ENCODE measurements around the gene DMD. TPM values are rescaled to one million over a fixed set of nuclear protein-coding genes. Genes with fewer than 3 reads are reported as not detected.

DMD gene
- total RNA-seq, 2 experiments from 2014 or later, result 0.85 to 1.8 TPM

GRCh38 chrX:31805781-31806180 is 1405.6 kb downstream of the DMD start:
- H3K27me3 Mint-ChIP-seq, result no peaks in the 10 kb centered on the region
- H3K9me3 Mint-ChIP-seq (ENCODE audit: low read depth), result peaks cover 2% of the 10 kb centered on the region
- DNase-seq (no peak), ATAC-seq (no peak)
- POLR2A ChIA-PET, result no interaction called here
- no peak overlapping the region for H3K27ac Mint-ChIP-seq
- no peaks in the 10 kb centered on the region for H3K4me1 Mint-ChIP-seq
- intact Hi-C loops (cut with DNase I, micrococcal nuclease), result no loop called here
- CTCF ChIA-PET, result no interaction called here
- H3K36me3 Mint-ChIP-seq (ENCODE audit: low read depth), result no peaks in the 10 kb centered on the region
- H3K4me3 Mint-ChIP-seq, result no peak overlapping the region

- Mint-ChIP-seq H3K36me3 (ENCODE audit: low read depth) (no peaks in the 10 kb centered on the region), H3K4me3 (no peak overlapping the region), H3K27me3 (no peaks in the 10 kb centered on the region), H3K27ac (no peak overlapping the region), H3K9me3 (ENCODE audit: low read depth) (peaks cover 2% of the 10 kb centered on the region), H3K4me1 (no peaks in the 10 kb centered on the region)
- intact Hi-C loops (cut with DNase I, micrococcal nuclease), result no loop called here
- POLR2A ChIA-PET, result no interaction called here
- CTCF ChIA-PET, result no interaction called here
- ATAC-seq (no peak), DNase-seq (no peak)
Observed at GRCh38 chrX:31800219-31800618, 1411.1 kb downstream of the DMD start.

GRCh38 chrX:31796624-31797023 is 1414.7 kb downstream of the DMD start:
- POLR2A ChIA-PET, result no interaction called here
- no peak overlapping the region for H3K27ac Mint-ChIP-seq
- no peaks in the 10 kb centered on the region for H3K27me3 Mint-ChIP-seq
- no peak overlapping the region for H3K4me3 Mint-ChIP-seq
- DNase-seq (no peak), ATAC-seq (no peak)
- CTCF ChIA-PET, result no interaction called here
- no peaks in the 10 kb centered on the region for H3K4me1 Mint-ChIP-seq
- no peaks in the 10 kb centered on the region for H3K36me3 Mint-ChIP-seq (ENCODE audit: low read depth)
- H3K9me3 Mint-ChIP-seq (ENCODE audit: low read depth), result no peaks in the 10 kb centered on the region
- intact Hi-C loops (cut with DNase I, micrococcal nuclease), result no loop called here

GRCh38 chrX:31747411-31747810 is 1463.9 kb downstream of the DMD start:
- no peak for ATAC-seq
- H3K36me3 Mint-ChIP-seq (ENCODE audit: low read depth), result no peaks in the 10 kb centered on the region

GRCh38 chrX:31743004-31743403 is 1468.3 kb downstream of the DMD start:
- no peaks in the 10 kb centered on the region for H3K27me3 Mint-ChIP-seq
- H3K27ac Mint-ChIP-seq, result no peak overlapping the region
- no peaks in the 10 kb centered on the region for H3K9me3 Mint-ChIP-seq (ENCODE audit: low read depth)
- H3K4me3 Mint-ChIP-seq, result no peak overlapping the region
- no peak for DNase-seq
- CTCF ChIA-PET, result no interaction called here
- no peak for ATAC-seq
- intact Hi-C loops (cut with DNase I, micrococcal nuclease), result no loop called here
- H3K4me1 Mint-ChIP-seq, result no peaks in the 10 kb centered on the region
- POLR2A ChIA-PET, result no interaction called here
- H3K36me3 Mint-ChIP-seq (ENCODE audit: low read depth), result no peaks in the 10 kb centered on the region

More at GRCh38 chrX:31747411-31747810, 1463.9 kb downstream of the DMD start:
- POLR2A ChIA-PET, result no interaction called here
- H3K27ac Mint-ChIP-seq, result no peak overlapping the region
- H3K4me1 Mint-ChIP-seq, result no peaks in the 10 kb centered on the region
- no peak for DNase-seq
- intact Hi-C loops (cut with DNase I, micrococcal nuclease), result no loop called here
- peaks cover 1% of the 10 kb centered on the region for H3K9me3 Mint-ChIP-seq (ENCODE audit: low read depth)
- H3K4me3 Mint-ChIP-seq, result no peak overlapping the region
- CTCF ChIA-PET, result interaction anchor here (0.6 kb wide), 1 partner anchor 902 kb away, joined by 3 read pairs; no protein-coding TSS in a partner anchor
- no peaks in the 10 kb centered on the region for H3K27me3 Mint-ChIP-seq

GRCh38 chrX:31717474-31717873 is 1493.9 kb downstream of the DMD start:
- CTCF ChIA-PET, result no interaction called here
- DNase-seq (no peak), ATAC-seq (no peak)
- intact Hi-C loops (cut with DNase I, micrococcal nuclease), result no loop called here
- POLR2A ChIA-PET, result no interaction called here
- no peak overlapping the region for H3K4me3 Mint-ChIP-seq
- no peaks in the 10 kb centered on the region for H3K4me1 Mint-ChIP-seq
- no peak overlapping the region for H3K27ac Mint-ChIP-seq
- H3K36me3 Mint-ChIP-seq (ENCODE audit: low read depth), result no peaks in the 10 kb centered on the region
- H3K9me3 Mint-ChIP-seq (ENCODE audit: low read depth), result no peaks in the 10 kb centered on the region
- H3K27me3 Mint-ChIP-seq, result no peaks in the 10 kb centered on the region

GRCh38 chrX:31715675-31716074 is 1495.7 kb downstream of the DMD start:
- H3K36me3 Mint-ChIP-seq (ENCODE audit: low read depth), result no peaks in the 10 kb centered on the region
- no peak overlapping the region for H3K4me3 Mint-ChIP-seq
- H3K27ac Mint-ChIP-seq, result no peak overlapping the region
- no peaks in the 10 kb centered on the region for H3K9me3 Mint-ChIP-seq (ENCODE audit: low read depth)
- H3K27me3 Mint-ChIP-seq, result no peaks in the 10 kb centered on the region
- no peak for DNase-seq
- POLR2A ChIA-PET, result no interaction called here
- H3K4me1 Mint-ChIP-seq, result no peaks in the 10 kb centered on the region
- CTCF ChIA-PET, result no interaction called here
- intact Hi-C loops (cut with DNase I, micrococcal nuclease), result no loop called here
- ATAC-seq, result no peak

GRCh38 chrX:31714797-31715196 is 1496.6 kb downstream of the DMD start:
- no peak overlapping the region for H3K27ac Mint-ChIP-seq
- CTCF ChIA-PET, result no interaction called here

GRCh38 chrX:31713120-31713519 is 1498.2 kb downstream of the DMD start:
- ATAC-seq (no peak), DNase-seq (no peak)
- POLR2A ChIA-PET, result no interaction called here
- CTCF ChIA-PET, result no interaction called here
- H3K36me3 Mint-ChIP-seq (ENCODE audit: low read depth), result no peaks in the 10 kb centered on the region
- no peaks in the 10 kb centered on the region for H3K4me1 Mint-ChIP-seq
- no peak overlapping the region for H3K4me3 Mint-ChIP-seq
- intact Hi-C loops (cut with DNase I, micrococcal nuclease), result no loop called here
- no peak overlapping the region for H3K27ac Mint-ChIP-seq
- no peaks in the 10 kb centered on the region for H3K9me3 Mint-ChIP-seq (ENCODE audit: low read depth)
- no peaks in the 10 kb centered on the region for H3K27me3 Mint-ChIP-seq

More at GRCh38 chrX:31714797-31715196, 1496.6 kb downstream of the DMD start:
- intact Hi-C loops (cut with DNase I, micrococcal nuclease), result no loop called here
- POLR2A ChIA-PET, result no interaction called here
- Mint-ChIP-seq H3K9me3 (ENCODE audit: low read depth) (no peaks in the 10 kb centered on the region), H3K4me1 (no peaks in the 10 kb centered on the region), H3K4me3 (no peak overlapping the region), H3K36me3 (ENCODE audit: low read depth) (no peaks in the 10 kb centered on the region), H3K27me3 (no peaks in the 10 kb centered on the region)
- ATAC-seq (no peak), DNase-seq (no peak)

- Mint-ChIP-seq H3K27ac (no peak overlapping the region), H3K9me3 (ENCODE audit: low read depth) (no peaks in the 10 kb centered on the region), H3K27me3 (no peaks in the 10 kb centered on the region), H3K36me3 (ENCODE audit: low read depth) (no peaks in the 10 kb centered on the region), H3K4me1 (no peaks in the 10 kb centered on the region), H3K4me3 (no peak overlapping the region)
- ChIA-PET POLR2A (no interaction called here), CTCF (no interaction called here)
- ATAC-seq (no peak), DNase-seq (no peak)
- intact Hi-C loops (cut with DNase I, micrococcal nuclease), result no loop called here
Observed at GRCh38 chrX:31711166-31711565, 1500.2 kb downstream of the DMD start.

- intact Hi-C loops (cut with DNase I, micrococcal nuclease), result no loop called here
- H3K27me3 Mint-ChIP-seq, result no peaks in the 10 kb centered on the region
- no peak overlapping the region for H3K27ac Mint-ChIP-seq
- POLR2A ChIA-PET, result no interaction called here
- no peak overlapping the region for H3K4me3 Mint-ChIP-seq
- ATAC-seq (no peak), DNase-seq (no peak)
- no peaks in the 10 kb centered on the region for H3K4me1 Mint-ChIP-seq
- no peaks in the 10 kb centered on the region for H3K9me3 Mint-ChIP-seq (ENCODE audit: low read depth)
- CTCF ChIA-PET, result no interaction called here
- H3K36me3 Mint-ChIP-seq (ENCODE audit: low read depth), result no peaks in the 10 kb centered on the region
Observed at GRCh38 chrX:31708116-31708515, 1503.2 kb downstream of the DMD start.

GRCh38 chrX:31706466-31706865 is 1504.9 kb downstream of the DMD start:
- no peak overlapping the region for H3K27ac Mint-ChIP-seq
- intact Hi-C loops (cut with DNase I, micrococcal nuclease), result no loop called here
- CTCF ChIA-PET, result no interaction called here

GRCh38 chrX:31705816-31706215 is 1505.5 kb downstream of the DMD start:
- H3K4me3 Mint-ChIP-seq, result no peak overlapping the region
- ChIA-PET POLR2A (no interaction called here), CTCF (no interaction called here)
- no peaks in the 10 kb centered on the region for H3K36me3 Mint-ChIP-seq (ENCODE audit: low read depth)
- no peaks in the 10 kb centered on the region for H3K27me3 Mint-ChIP-seq
- H3K4me1 Mint-ChIP-seq, result no peaks in the 10 kb centered on the region
- no peak for DNase-seq
- H3K9me3 Mint-ChIP-seq (ENCODE audit: low read depth), result no peaks in the 10 kb centered on the region
- H3K27ac Mint-ChIP-seq, result no peak overlapping the region
- intact Hi-C loops (cut with DNase I, micrococcal nuclease), result no loop called here
- no peak for ATAC-seq

More at GRCh38 chrX:31706466-31706865, 1504.9 kb downstream of the DMD start:
- H3K36me3 Mint-ChIP-seq (ENCODE audit: low read depth), result no peaks in the 10 kb centered on the region
- H3K4me1 Mint-ChIP-seq, result no peaks in the 10 kb centered on the region
- DNase-seq, result no peak
- H3K27me3 Mint-ChIP-seq, result no peaks in the 10 kb centered on the region
- no peak overlapping the region for H3K4me3 Mint-ChIP-seq
- POLR2A ChIA-PET, result no interaction called here
- H3K9me3 Mint-ChIP-seq (ENCODE audit: low read depth), result no peaks in the 10 kb centered on the region
- no peak for ATAC-seq
